Heart left ventricle (tissue), 16 donors: ENCODE measurements around the gene CCDC68. TPM values are rescaled to one million over a fixed set of nuclear protein-coding genes. Genes with fewer than 3 reads are reported as not detected.

ENCODE experiments used
- ATAC-seq, 4 donors: fragments of 200-7000 bp; cut with Tn5 transposase; one replicate each; pipeline ENCODE4 v1.9.1; 2020 to 2022; ENCODE audit warnings: moderate library complexity in 4 of 4, mild to moderate bottlenecking in 3 of 4, moderate number of reproducible peaks in 1 of 4
- DNase-seq, 5 donors: peaks; one replicate each; pipeline ENCODE4 v3.0.0-alpha.2; 2020
- H3K27ac ChIP-seq, 12 donors: fragments of 200-600 bp; sonication (generic) in 4 of 12; one replicate each; pipeline versions ENCODE4 v1.5.0 to v1.8.0; 2016 to 2022; ENCODE audit warnings: mild to moderate bottlenecking in 2 of 12
- H3K27me3 ChIP-seq, 9 donors: fragments of 200-600 bp; sonication (generic) in 2 of 9; one replicate each; pipeline versions ENCODE4 v1.5.1 to v1.8.0; 2016 to 2022; ENCODE audit warnings: mild to moderate bottlenecking in 3 of 9
- H3K36me3 ChIP-seq, 9 donors: fragments of 200-600 bp; sonication (generic) in 2 of 9; one replicate each; pipeline versions ENCODE4 v1.5.0 to v1.8.0; 2018 to 2022; ENCODE audit warnings: mild to moderate bottlenecking in 2 of 9
- H3K4me1 ChIP-seq, 12 donors: fragments of 200-600 bp; sonication (generic) in 4 of 12; one replicate each; pipeline versions ENCODE4 v1.5.0 to v1.8.0; 2016 to 2022; ENCODE audit warnings: mild to moderate bottlenecking in 3 of 12
- H3K4me3 ChIP-seq, 12 donors: fragments of 200-600 bp; sonication (generic) in 4 of 12; one replicate each; pipeline versions ENCODE4 v1.5.0 to v1.8.0; 2017 to 2022; ENCODE audit warnings: mild to moderate bottlenecking in 9 of 12, moderate library complexity in 4 of 12
- H3K9me3 ChIP-seq, 12 donors: fragments of 200-600 bp; sonication (generic) in 4 of 12; one replicate each; pipeline versions ENCODE4 v1.5.0 to v1.8.0; 2016 to 2022; ENCODE audit warnings: mild to moderate bottlenecking in 1 of 12
- CTCF ChIP-seq, 12 donors: fragments of 200-600 bp; sonication (generic) in 4 of 12; IDR thresholded peaks; one replicate each; pipeline versions ENCODE4 v1.5.0 to v1.8.0; 2018 to 2022; ENCODE audit warnings: antibody characterized with exemption in 12 of 12, mild to moderate bottlenecking in 5 of 12
- POLR2A ChIP-seq, 2 donors: fragments of 450-650 bp; IDR thresholded peaks; one replicate each; pipeline ENCODE4 v1.6.1; 2017; ENCODE audit warnings: antibody characterized with exemption in 2 of 2, mild to moderate bottlenecking in 2 of 2, moderate library complexity in 2 of 2
- WGBS, 4 donors: extraction: QIAGEN DNeasy Blood & Tissue Kit in 2 of 4; methylation state at CpG; one replicate each; pipeline versions ENCODE4 v1.1.5 to v1.1.7; 2013 to 2018; 5-methylcytosine and 5-hydroxymethylcytosine counted together
- intact Hi-C, 10 donors: fragments of 100-400 bp; cut with DNase I; formaldehyde crosslinking; loops; one replicate each; pipeline versions ENCODE4 v1.11.1 to v1.14.2; 2022
- polyA plus RNA-seq, 2 donors: library from polyadenylated mRNA; stranded (reverse); fragments of 200-250 nt; gene quantifications; one replicate each; pipeline ENCODE4 v1.2.3, GENCODE V29; 2013
- total RNA-seq, 9 donors: library from RNA; depleted of rRNA in 2 of 9; stranded (reverse); fragments of >200 nt in 2 of 9; fragmentation: NEBNext Ultra II Directional in 3 of 9; extraction: Animal tissue kit (Norgen Biotek cat#: 25700) in 3 of 9; gene quantifications; one replicate each; pipeline versions ENCODE4 v1.1.0 to v1.2.4, GENCODE V29; 2016 to 2023
- donor health status: ischemic (EF 13 %, LVEDD 7.1; RV severe dilation, severe dysfunction).
- donor health status: healthy with polysubstance abuse.
- donor health status: DM: no; HTN: yes; CAD: no.
- donor health status: DM: no; HTN: no; CAD: no.
- donor health status: ischemic (EF 25% LVEDD 6.9; RV normal size, moderate dysfunction).
- donor health status: ischemic (EF 25% LVEDD 5.7; RV mildly dilated, moderate dysfunction).
- donor health status: healthy.
- donor health status: DM: yes; HTN: yes; CAD: no.
- donor health status: ischemic (EF 35%, LVEDD 5.7; RV mildly dilated, moderate dysfunction).
- donor health status: nonischemic (EF 11% LVEDD 7.7; RV severe dilation, severe dysfunction).
- donor health status: DM: yes; HTN: yes; CAD: no.
- donor health status: PGD.
- donor health status: ischemic (EF 29% LVEDD 5.4; RV normal size, mild dysfunction).
- donor health status: nonischemic (EF 23%, LVEDD 6.1; RV moderate dilation, normal function).

Gene CCDC68
- total and polyA plus RNA-seq, 11 donors = 2.0 to 11.6 (median 4.2) TPM

GRCh38 chr18:54961868-54962267, 2.6 kb upstream of the CCDC68 start:
- no peaks in the 10 kb centered on the region for H3K9me3 ChIP-seq
- DNase-seq (no peak), ATAC-seq (no peak)
- intact Hi-C loops = no loop called here
- TF ChIP-seq CTCF (IDR thresholded peaks at IDR 0.05) (no peak), POLR2A (IDR thresholded peaks at IDR 0.05) (no peak)
- peaks cover 0 to 21% (median 0%) of the 10 kb centered on the region in 9 donors for H3K27me3 ChIP-seq
- H3K4me1 ChIP-seq = peaks cover 0 to 17% (median 2%) of the 10 kb centered on the region in 12 donors
- H3K36me3 ChIP-seq = no peaks in the 10 kb centered on the region
- H3K4me3 ChIP-seq = no peak overlapping the region
- WGBS, 4 donors = 70 to 98% (median 96%) methylated on average over 4 of the region's 4 CpGs
- H3K27ac ChIP-seq = no peak overlapping the region

- Histone ChIP-seq H3K9me3 (no peaks in the 10 kb centered on the region), H3K27me3 (peaks cover 0 to 21% (median 0%) of the 10 kb centered on the region in 9 donors), H3K36me3 (no peaks in the 10 kb centered on the region), H3K27ac (no peak overlapping the region), H3K4me1 (peaks cover 0 to 17% (median 2%) of the 10 kb centered on the region in 12 donors), H3K4me3 (no peak overlapping the region)
- WGBS, 4 donors = 38 to 47% (median 46%) methylated on average over 2 of the region's 2 CpGs
- no peak for TF ChIP-seq CTCF (IDR thresholded peaks at IDR 0.05)
- TF ChIP-seq POLR2A (IDR thresholded peaks at IDR 0.05) = no peak
- intact Hi-C loops = no loop called here
- no peak for ATAC-seq
- DNase-seq = no peak
These were observed 1.8 kb upstream of the CCDC68 start for GRCh38 chr18:54961016-54961423.

GRCh38 chr18:54960197-54960596, 936 bp upstream of the CCDC68 start:
- no peak for ATAC-seq
- Histone ChIP-seq H3K36me3 (no peaks in the 10 kb centered on the region), H3K27ac (peak overlapping the region in 1 of 12 donors; percentile 43), H3K9me3 (no peaks in the 10 kb centered on the region), H3K27me3 (peaks cover 0 to 21% (median 0%) of the 10 kb centered on the region in 9 donors), H3K4me1 (peaks cover 0 to 17% (median 2%) of the 10 kb centered on the region in 12 donors), H3K4me3 (no peak overlapping the region)
- 68 to 82% (median 75%) methylated on average over 3 of the region's 3 CpGs for WGBS, 4 donors
- intact Hi-C loops = no loop called here
- TF ChIP-seq POLR2A (IDR thresholded peaks at IDR 0.05) (no peak), CTCF (IDR thresholded peaks at IDR 0.05) (no peak)
- no peak for DNase-seq

- H3K27ac ChIP-seq = peak overlapping the region in 6 of 12 donors; percentile 23 to 89 (median 81)
- TF ChIP-seq CTCF (IDR thresholded peaks at IDR 0.05) = no peak
- no peak for TF ChIP-seq POLR2A (IDR thresholded peaks at IDR 0.05)
- intact Hi-C loops = no loop called here
- peak overlapping the region in 11 of 12 donors; percentile 12 to 74 (median 67) for H3K4me3 ChIP-seq
- DNase-seq (no peak), ATAC-seq (peak in 1 of 4 donors; percentile 16)
- H3K36me3 ChIP-seq = no peaks in the 10 kb centered on the region
- WGBS, 4 donors = 39 to 61% (median 42%) methylated on average over 5 of the region's 5 CpGs
- peaks cover 0 to 11% (median 2%) of the 10 kb centered on the region in 12 donors for H3K4me1 ChIP-seq
- no peaks in the 10 kb centered on the region for H3K9me3 ChIP-seq
- peaks cover 0 to 21% (median 0%) of the 10 kb centered on the region in 9 donors for H3K27me3 ChIP-seq
These were observed 1.3 kb downstream of the CCDC68 start for GRCh38 chr18:54957996-54958395.
